ENCODE measurements around the gene PXDC1.
A peak's percentile ranks its signal among the peaks of the same experiment; 100 is the strongest.
"Not testable (repeated sequence)": the region's sequence is repeated elsewhere in the genome, so short reads cannot be mapped to it uniquely, and the experiment has no call there.

The PXDC1 gene

DNA sequence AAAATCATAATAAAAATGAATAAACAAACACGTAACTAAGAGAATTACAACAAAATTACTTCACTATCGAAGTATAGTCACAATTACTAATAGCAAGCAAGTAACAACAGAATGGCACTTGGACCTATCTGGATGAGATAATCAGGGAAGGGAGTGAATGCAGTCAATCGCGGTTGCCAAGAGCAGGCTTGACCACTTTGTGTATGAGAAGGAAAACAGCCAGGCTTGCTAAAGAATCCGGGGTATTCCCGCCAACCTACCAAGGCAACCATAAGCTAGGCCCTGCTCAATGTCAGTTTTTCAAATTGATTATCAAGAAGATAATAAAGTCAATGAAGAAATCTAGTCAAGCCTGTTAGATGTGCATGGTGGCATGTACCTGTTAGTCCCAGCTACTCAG is 39.7 kb downstream of the PXDC1 start:
- DNase-seq (ENCODE audit: low read depth, low spot score): no peak

DNA sequence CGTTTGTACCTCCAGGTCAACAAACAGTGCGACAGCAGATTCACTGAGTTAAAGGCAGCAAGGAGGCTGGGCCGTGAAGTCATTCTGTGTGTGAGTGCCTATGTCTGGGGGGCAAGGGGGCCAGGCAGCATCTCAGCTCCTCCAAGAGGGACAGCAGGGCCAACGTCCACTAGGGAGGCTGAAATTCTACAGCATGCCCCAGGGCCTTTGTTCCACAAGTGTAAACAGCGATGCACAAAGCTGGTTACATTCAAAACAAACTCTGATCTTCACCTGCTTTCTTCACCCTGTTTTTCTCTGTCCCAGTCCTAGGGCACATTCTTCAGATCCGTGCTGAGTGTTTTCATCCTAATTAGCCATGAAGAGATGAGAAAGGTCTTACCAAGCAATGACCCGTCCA is 41.1 kb downstream of the PXDC1 start:
- DNase-seq (ENCODE audit: low read depth, low spot score): no peak

DNA sequence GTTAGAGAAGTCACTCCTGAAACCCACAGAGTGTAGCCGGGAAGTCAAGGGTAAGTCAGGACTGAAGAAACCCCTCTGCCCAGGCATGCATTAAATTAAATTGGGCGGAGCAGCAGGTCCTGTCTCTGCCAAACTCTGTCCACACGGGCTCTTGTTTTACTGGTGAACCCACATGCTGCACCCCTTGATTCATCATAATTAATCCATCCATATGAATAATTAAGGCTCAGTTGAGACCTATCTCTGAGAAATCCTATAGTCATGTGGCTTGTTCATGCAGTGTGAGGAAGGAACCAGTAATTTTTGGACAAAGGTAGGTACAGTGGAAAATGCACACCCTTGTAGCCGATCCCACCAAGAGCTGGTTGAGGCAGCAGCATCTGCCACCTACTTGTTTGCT is 43.0 kb downstream of the PXDC1 start:
- no peak for DNase-seq (ENCODE audit: low read depth, low spot score)

DNA sequence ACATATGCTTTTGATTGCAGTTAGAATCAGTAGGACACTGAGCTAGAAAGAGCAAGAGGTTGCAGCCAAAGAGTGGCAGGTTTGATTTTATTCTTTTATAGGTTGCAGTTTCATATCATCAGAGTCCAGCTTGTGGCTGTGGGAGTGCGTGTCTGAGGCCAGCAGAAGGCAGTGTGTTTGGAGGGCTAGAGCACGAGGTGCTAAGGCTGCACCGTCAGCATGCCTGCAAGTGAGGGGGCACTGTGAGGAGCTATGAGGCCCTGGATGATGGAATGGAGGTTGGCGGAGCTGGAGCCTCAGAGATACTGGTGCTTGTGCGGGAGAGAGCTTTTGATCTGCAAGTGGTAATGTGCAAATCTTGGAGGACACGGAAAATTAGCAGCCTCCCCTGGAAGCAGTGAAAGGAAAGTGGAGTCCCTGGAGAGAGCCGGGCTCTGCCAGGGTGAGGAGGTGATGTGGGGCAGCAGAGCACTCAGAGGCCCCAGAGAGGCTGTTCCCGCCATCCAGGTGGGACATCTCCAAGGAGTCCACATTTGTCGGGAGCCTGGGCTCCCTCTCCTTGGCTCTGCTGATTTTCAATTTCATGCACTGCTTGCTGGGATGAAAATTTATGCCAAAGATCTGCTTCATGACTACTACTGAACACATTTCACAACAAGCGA is 43.6 kb downstream of the PXDC1 start:
- DNase-seq (ENCODE audit: low read depth, low spot score): no peak

DNA sequence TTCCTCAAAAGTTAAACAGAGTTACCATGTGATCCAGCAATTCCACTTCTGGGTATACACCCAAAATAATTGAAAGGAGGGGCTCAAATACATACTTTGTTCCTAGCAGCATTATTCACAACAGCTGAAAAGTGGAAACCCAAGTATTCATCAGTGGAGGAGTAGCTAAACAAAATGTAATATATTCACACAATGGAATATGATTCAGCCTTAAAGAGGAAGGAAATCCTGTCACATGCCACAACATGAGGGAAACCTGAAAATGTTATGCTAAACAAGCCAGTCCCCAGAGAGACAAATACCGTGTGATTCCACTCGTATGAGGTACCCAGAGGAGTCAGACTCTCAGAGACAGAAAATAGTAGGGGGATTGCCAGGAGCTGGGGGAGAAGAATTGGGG is 44.5 kb downstream of the PXDC1 start:
- DNase-seq (ENCODE audit: low read depth, low spot score): no peak

DNA sequence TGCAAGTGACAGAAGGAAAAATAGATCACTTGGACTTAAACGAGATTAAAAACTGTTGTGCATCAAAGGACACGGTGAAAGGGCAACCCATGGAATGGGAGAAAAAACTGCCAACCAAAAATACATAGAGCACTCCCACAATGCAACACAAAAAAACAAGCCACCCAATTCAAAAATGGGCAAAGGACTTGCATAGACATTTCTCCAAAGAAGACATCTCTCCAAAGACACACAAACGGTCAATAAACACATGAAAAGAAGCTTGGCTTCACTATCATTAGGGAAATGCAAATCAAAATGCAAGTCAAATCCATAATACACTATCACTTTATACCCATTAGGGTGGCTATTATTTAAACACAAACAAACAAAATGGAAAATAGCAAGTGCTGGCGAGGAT is 45.0 kb downstream of the PXDC1 start:
- no peak for DNase-seq (ENCODE audit: low read depth, low spot score)

DNA sequence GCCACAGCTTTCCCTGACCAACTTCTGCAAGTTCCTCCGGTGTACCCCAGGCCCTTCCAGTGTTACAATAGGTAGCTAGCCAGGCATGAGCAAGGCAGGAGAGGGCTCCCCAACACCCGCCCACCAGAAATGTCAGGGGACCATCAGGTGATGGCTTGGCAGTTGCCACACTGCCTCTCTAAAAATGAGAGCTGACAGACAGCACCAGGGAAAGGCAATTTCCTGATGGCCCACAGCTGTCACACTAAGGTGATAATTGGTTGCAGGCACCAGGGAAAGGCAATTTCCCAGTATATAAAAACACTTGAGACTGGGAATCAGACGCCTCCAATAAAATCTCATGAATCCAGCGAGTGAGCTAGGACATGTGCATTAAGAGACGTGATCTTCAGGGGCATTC is 49.9 kb downstream of the PXDC1 start:
- DNase-seq (ENCODE audit: low read depth, low spot score): no peak

DNA sequence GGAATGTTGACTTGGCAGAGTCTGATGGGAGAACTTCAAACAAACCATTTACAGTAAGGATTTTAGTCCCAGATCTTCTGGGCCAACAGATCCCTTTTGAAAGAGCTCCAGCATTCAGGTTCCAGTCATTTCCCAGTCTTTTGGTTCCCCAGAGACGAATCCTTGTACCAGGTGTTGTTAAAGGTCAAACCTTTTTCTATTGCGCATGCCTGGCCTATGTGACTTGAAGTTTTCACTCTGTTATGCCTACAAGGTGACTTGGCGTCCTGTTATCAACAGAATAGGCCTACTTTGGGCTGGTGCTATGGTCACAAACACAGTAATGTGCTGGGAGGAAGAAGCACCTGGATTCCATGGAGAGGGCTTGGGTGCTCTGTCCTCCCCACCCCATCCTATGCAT is 52.3 kb downstream of the PXDC1 start:
- DNase-seq (ENCODE audit: low read depth, low spot score): no peak

DNA sequence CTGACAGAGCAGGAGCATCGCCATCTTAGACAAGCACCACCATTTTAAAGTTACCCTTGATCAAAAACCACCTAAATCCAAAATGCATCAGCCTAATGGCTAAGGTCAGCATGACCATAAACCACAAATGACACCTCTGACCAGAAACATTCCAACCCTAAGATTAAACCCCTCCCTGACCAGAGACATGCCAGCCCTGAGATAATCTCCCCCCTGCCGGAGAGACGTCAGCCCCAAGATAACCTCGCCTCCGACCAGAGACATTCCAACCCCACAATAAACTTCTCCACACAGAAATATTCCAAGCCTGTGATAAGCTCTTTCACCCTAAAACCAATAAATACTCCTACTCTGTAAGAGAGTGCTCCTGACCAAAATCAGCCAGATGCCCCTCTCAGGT is 53.5 kb downstream of the PXDC1 start:
- peak; percentile 64 for DNase-seq (ENCODE audit: low read depth, low spot score)

DNA sequence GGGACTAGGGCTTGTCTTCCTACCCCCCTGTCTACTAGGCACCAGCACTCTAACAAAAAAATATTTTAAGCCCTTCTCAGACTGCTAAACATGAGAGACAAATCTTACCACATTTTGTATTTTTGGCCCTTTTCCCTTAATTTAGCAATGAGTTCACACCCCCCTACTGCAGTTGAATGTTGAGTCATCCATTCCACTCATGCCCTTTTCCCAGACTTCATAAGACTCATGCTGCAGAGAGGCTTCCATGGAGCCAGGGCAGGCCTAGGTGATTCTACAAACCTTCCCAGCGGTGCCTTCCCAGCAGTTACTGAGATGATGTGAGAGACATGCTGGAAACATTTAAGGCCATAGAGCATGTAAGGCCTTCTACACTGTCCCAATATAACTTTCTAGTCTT is 53.9 kb downstream of the PXDC1 start:
- peak; percentile 90 for DNase-seq (ENCODE audit: low read depth, low spot score)

DNA sequence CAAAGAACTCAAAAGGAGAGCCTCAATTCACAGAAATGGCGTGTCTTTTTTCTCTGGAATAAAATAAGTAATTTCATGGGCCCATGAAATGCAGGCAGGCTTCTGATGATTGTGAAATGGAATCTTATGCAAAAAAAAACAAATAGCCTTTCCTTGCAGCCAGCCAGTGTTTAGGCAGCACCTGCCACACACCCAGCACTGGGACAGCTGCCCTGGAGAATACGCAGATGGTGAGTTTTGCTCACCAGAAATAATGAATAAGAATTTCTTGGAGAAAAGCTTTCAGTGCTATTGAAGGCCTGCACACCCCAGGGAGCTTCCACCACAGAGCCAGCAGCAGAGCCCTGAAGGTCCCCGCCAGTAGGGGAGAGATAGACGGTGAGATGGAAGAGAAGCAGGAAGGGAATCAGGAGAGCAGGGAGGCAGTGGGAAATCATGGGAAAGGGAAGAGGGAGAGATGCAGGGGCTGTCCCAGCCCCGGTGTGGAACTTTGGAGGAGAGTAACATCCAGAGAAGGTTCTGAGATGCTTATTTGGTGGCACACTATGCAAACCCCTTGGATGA is 54.9 kb downstream of the PXDC1 start:
- peak; percentile 44 for DNase-seq (ENCODE audit: low read depth, low spot score)

DNA sequence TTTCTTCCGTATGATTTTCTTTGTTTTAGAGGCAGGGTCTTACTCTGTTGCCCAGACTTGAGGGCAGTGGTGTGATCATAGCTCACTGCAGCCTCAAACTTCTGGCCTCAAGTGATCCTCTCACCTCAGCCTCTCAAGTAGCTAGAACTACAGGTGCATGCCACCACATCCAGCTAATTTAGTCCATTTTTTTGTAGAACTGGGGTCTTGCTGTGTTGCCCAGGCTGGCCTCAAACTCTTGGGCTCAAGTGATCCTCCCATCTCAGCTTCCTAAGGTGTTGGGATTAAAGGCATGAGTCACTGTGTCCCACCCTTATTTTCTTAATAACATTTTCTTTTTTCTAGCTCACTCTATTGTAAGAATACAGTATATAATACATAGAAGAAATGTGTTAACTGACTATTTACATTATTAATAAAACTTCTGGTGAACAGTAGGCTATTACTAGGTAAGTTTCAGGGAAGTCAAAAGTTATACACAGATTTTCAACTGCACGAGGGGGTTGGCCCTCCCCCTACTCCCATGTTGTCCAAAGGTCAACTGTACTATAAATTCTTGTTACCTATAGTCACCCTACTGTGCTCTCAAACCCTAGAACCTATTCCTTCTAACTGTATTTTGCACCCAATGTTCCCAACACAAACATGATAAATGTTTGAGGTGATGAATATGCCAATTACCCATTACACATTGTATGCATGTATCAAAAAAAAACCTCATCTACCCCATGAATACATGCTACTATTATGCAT is 56.3 kb downstream of the PXDC1 start:
- DNase-seq (ENCODE audit: low read depth, low spot score): no peak

DNA sequence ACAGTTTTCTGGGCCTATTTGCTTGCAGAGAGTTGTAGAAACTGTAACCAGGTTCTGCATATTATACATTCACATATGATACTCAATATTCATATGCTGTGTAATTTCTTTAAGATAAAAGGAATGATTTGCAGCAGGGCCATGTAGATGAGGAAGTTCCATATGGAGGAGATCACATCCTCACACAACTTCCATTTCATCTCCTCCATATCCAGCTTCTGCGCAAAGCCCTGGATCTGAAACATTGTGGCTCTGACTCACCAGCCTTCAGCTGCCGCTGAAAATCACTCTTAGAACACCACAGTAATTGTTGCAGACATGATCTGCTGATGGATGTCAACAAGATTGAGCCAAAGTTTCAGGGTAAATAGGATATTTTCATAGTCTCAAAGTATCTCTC is 57.7 kb downstream of the PXDC1 start:
- peak; percentile 30 for DNase-seq (ENCODE audit: low read depth, low spot score)

DNA sequence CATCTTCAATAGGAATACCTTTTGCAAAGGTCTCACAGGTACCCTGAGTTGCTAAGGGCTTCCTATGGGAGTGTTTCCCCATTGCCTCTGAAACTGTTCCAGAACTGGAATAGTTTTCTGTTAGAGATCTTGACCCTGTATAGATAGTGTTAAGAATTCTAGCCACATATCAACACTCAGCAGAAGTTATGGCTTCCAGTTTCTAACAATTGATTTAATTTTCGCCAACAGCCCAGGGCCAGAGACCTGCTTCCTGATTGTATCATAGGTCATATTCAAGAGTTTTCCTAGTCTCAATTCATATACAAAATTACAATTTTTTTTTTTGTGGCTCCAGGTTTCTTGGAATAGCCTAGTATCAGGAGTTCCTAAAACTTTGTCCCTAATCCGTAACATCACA is 61.0 kb downstream of the PXDC1 start:
- no peak for DNase-seq (ENCODE audit: low read depth, low spot score)

DNA sequence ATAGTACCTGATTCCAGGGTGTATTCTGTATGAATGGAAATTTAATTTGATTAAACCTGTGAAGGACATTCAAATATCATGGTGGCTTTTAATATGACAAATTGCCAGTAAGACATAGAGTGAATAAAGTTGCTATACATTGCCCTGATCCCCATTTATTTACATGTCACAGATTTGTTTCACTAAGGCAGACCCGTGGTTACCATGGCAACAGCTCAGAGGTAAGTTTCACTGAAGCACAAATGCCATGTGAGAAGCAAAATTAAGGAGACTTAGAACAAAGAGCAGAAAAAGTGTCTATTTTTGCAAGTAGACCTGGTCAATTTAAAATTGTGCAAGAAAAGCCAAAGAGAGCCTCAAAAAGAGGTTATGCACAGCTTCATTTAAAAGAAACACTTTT is 63.7 kb downstream of the PXDC1 start:
- DNase-seq (ENCODE audit: low read depth, low spot score): no peak

DNA sequence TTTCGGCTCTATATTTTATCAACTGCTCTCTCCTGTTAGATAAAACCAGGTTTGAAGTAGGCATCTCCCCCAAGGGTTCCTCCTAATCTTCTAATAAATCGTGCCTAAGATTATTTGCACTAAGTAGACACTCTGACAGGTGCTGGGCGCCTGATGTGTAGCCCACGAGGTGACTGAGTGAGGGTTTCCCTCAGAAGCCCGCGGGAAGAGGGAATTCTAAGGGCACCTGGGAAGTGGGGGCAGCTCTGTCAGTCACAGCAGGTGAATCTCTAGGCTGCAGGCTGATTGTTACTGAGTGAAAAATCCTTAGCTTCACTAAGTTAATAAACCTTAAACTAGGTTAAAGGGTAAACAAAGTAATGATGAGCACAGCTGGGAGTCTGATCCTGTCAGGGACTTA is 68.2 kb downstream of the PXDC1 start:
- DNase-seq (ENCODE audit: low read depth, low spot score): no peak

DNA sequence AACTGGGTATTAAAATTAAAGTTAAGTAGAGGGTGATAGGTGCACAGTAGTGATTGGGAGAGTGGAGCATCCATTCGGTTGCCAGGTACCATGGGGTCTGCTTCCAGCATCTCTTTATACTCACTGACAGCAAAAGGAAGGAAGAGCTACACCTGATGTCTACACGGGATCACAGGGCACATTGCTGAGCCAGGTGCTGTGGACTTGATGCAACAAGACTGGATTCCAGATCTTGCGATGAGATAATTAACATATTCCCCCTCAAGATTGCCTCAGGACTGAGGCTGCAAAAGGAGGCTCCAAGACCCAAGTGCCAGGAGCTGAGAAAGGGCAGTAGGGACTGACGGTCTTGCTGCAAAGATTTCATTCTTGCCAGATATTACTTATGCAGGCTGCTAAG is 72.6 kb downstream of the PXDC1 start:
- DNase-seq (ENCODE audit: low read depth, low spot score): no peak

DNA sequence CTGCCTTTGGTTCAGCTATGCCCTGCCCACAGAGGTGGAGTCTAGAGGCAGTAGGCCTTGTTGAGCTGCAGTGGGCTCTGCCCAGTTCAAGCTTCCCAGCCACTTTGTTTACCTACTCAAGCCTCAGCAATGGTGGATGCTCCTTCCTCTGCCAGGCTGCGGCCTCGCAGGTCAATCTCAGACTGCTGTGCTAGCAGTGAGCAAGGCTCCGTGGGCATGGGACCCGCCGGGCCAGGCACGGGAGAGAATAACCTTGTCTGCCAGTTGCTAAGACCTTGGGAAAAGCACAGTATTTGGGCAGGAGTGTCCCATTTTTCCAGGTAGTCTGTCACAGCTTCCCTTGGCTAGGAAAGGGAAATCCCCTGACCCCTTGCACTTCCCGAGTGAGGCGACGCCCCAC is 73.8 kb downstream of the PXDC1 start:
- DNase-seq (ENCODE audit: low read depth, low spot score): not testable (repeated sequence)

DNA sequence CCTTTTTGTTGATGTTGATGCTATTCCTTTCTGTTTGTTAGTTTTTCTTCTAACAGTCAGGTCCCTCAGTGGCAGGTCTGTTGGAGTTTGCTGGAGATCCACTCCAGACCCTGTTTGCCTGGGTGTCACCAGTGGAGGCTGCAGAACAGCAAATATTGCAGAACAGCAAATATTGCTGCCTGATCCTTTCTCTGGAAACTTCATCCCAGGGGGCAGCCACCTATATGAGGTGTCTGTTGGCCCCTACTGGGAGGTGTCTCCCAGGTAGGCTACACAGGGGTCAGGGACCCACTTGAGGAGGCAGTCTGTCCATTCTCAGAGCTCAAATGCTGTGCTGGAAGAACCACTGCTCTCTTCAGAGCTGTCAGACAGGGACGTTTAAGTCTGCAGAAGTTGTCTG is 74.2 kb downstream of the PXDC1 start:
- not testable (repeated sequence) for DNase-seq (ENCODE audit: low read depth, low spot score)
